OCI-LY7 (cell line): Measurements from ENCODE around the gene SURF1.

Experiments used
- EZH2phosphoT487 ChIP-seq: fragments of 200-600 bp; sonication (generic); IDR thresholded peaks from 2 replicates; pipeline ENCODE4 v1.6.1; 2018; ENCODE audit warnings: low read depth, borderline replicate concordance, mild to moderate bottlenecking, mixed run types, antibody characterized with exemption, low read length, moderate library complexity, mixed read lengths
- TF ChIP-seq, protein P1 (sequence below): fragments of 200-600 bp; sonication (generic); conservative IDR thresholded peaks from 2 replicates; pipeline ENCODE4 v1.5.1; 2014; ENCODE audit warnings: mild to moderate bottlenecking, antibody characterized with exemption, low read length, moderate library complexity, mixed read lengths

DNA sequence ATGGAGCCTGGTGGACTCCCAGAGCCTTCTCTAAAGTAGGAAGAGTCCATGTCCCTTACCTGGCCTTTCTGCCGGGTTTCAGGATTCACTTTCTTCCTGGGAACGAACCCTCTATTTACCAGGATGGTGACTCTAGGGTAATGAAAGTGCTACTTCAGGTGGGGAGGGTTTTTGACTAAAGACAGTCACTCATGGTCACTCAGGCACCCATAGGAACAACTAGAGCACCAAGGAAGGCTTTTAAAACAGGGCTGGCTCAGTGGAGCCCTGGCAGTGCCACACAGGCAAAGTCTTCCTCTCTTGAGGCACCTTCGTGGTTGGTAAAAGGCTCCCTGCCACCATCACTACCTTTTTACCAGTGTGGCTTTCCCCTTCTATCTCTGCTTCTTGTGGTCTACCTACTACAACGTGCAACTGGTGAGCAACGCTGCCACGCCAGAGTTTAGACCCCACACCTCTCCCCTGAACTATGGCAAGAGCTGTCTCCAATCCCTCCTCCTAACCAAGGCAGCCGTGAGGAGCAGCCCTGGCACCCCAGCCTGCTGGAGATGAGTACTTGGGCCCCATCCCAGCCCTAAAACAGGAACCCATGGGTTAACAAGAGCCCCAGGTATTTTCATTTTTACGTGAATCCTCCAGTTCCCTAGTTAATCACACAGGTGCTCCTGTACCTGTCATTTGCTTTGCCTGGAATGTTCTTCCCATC is 3.5 kb downstream of the SURF1 start:
- TF ChIP-seq, protein P1, sequence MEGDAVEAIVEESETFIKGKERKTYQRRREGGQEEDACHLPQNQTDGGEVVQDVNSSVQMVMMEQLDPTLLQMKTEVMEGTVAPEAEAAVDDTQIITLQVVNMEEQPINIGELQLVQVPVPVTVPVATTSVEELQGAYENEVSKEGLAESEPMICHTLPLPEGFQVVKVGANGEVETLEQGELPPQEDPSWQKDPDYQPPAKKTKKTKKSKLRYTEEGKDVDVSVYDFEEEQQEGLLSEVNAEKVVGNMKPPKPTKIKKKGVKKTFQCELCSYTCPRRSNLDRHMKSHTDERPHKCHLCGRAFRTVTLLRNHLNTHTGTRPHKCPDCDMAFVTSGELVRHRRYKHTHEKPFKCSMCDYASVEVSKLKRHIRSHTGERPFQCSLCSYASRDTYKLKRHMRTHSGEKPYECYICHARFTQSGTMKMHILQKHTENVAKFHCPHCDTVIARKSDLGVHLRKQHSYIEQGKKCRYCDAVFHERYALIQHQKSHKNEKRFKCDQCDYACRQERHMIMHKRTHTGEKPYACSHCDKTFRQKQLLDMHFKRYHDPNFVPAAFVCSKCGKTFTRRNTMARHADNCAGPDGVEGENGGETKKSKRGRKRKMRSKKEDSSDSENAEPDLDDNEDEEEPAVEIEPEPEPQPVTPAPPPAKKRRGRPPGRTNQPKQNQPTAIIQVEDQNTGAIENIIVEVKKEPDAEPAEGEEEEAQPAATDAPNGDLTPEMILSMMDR, result no peak
- no peak for TF ChIP-seq EZH2phosphoT487
